ENCODE measurements around the gene IL26. TPM values are rescaled to one million over a fixed set of nuclear protein-coding genes. Genes with fewer than 3 reads are reported as not detected.
A peak's percentile ranks its signal among the peaks of the same experiment; 100 is the strongest.

The IL26 gene
- not detected for total RNA-seq

- Histone ChIP-seq H3K4me1 (peaks cover 0 to 3% (median 1%) of the 10 kb centered on the region in 4 donors), H3K27ac (no peak within 1 kb of the TSS), H3K27me3 (no peaks in the 10 kb centered on the region), H3K9me3 (no peaks in the 10 kb centered on the region), H3K36me3 (no peaks in the 10 kb centered on the region), H3K4me3 (no peak within 1 kb of the TSS)
- WGBS, 2 donors: 65 to 73% methylated on average over 8 of the region's 8 CpGs
- ATAC-seq (ENCODE audit: low FRiP score in 2 of 2) (no peak), DNase-seq (no peak)
- no peak for TF ChIP-seq POLR2AphosphoS5 (IDR thresholded peaks at IDR 0.05)
- TF ChIP-seq POLR2A (IDR thresholded peaks at IDR 0.05): no peak
- no peak for TF ChIP-seq EP300 (IDR thresholded peaks at IDR 0.05)
- TF ChIP-seq CTCF (IDR thresholded peaks at IDR 0.05): no peak
Measured at GRCh38 chr12:68225576-68226476, at the start of gene IL26. TSS of gene IL26 (minus strand) at chr12:68225810. CDS start at chr12:68225756, 54 bp downstream.

- Histone ChIP-seq H3K27ac (no peak overlapping the region), H3K27me3 (no peaks in the 10 kb centered on the region), H3K36me3 (no peaks in the 10 kb centered on the region), H3K9me3 (no peaks in the 10 kb centered on the region), H3K4me3 (no peak overlapping the region), H3K4me1 (no peaks in the 10 kb centered on the region)
- no peak for TF ChIP-seq POLR2AphosphoS5 (IDR thresholded peaks at IDR 0.05)
- TF ChIP-seq EP300 (IDR thresholded peaks at IDR 0.05): no peak
- no peak for TF ChIP-seq POLR2A (IDR thresholded peaks at IDR 0.05)
- TF ChIP-seq CTCF (IDR thresholded peaks at IDR 0.05): no peak
- DNase-seq: no peak
- no peak for ATAC-seq (ENCODE audit: low FRiP score in 2 of 2)
Measured at GRCh38 chr12:68272732-68273131, 47.1 kb upstream of the IL26 start.

GRCh38 chr12:68271346-68271745 is 45.7 kb upstream of the IL26 start:
- Histone ChIP-seq H3K4me3 (no peak overlapping the region), H3K27me3 (no peaks in the 10 kb centered on the region), H3K4me1 (no peaks in the 10 kb centered on the region), H3K27ac (no peak overlapping the region), H3K9me3 (no peaks in the 10 kb centered on the region), H3K36me3 (no peaks in the 10 kb centered on the region)
- TF ChIP-seq POLR2AphosphoS5 (IDR thresholded peaks at IDR 0.05): no peak
- TF ChIP-seq CTCF (IDR thresholded peaks at IDR 0.05): no peak
- TF ChIP-seq EP300 (IDR thresholded peaks at IDR 0.05): no peak
- no peak for TF ChIP-seq POLR2A (IDR thresholded peaks at IDR 0.05)
- ATAC-seq (ENCODE audit: low FRiP score in 2 of 2) (no peak), DNase-seq (no peak)
- WGBS, 2 donors: 55 to 64% methylated on average over 8 of the region's 8 CpGs

GRCh38 chr12:68270358-68270757 is 44.7 kb upstream of the IL26 start:
- Histone ChIP-seq H3K27ac (no peak overlapping the region), H3K4me1 (no peaks in the 10 kb centered on the region), H3K27me3 (no peaks in the 10 kb centered on the region), H3K4me3 (no peak overlapping the region), H3K36me3 (no peaks in the 10 kb centered on the region), H3K9me3 (no peaks in the 10 kb centered on the region)
- TF ChIP-seq POLR2AphosphoS5 (IDR thresholded peaks at IDR 0.05): no peak
- no peak for TF ChIP-seq POLR2A (IDR thresholded peaks at IDR 0.05)
- no peak for TF ChIP-seq CTCF (IDR thresholded peaks at IDR 0.05)
- no peak for ATAC-seq (ENCODE audit: low FRiP score in 2 of 2)
- no peak for DNase-seq
- WGBS, 2 donors: 79 to 95% methylated on average over 3 of the region's 3 CpGs

GRCh38 chr12:68269779-68270178 is 44.2 kb upstream of the IL26 start:
- no peaks in the 10 kb centered on the region for H3K36me3 ChIP-seq
- H3K9me3 ChIP-seq: no peaks in the 10 kb centered on the region

More at GRCh38 chr12:68269779-68270178, 44.2 kb upstream of the IL26 start:
- Histone ChIP-seq H3K27me3 (no peaks in the 10 kb centered on the region), H3K4me3 (no peak overlapping the region), H3K4me1 (no peaks in the 10 kb centered on the region), H3K27ac (no peak overlapping the region)
- DNase-seq: no peak
- no peak for TF ChIP-seq POLR2AphosphoS5 (IDR thresholded peaks at IDR 0.05)
- TF ChIP-seq CTCF (IDR thresholded peaks at IDR 0.05): no peak
- no peak for TF ChIP-seq POLR2A (IDR thresholded peaks at IDR 0.05)
- TF ChIP-seq EP300 (IDR thresholded peaks at IDR 0.05): no peak
- WGBS, 2 donors: 64 to 78% methylated on average over 2 of the region's 2 CpGs
- peak in 1 of 2 donors; percentile 49 for ATAC-seq (ENCODE audit: low FRiP score in 2 of 2)

Data from upper lobe of left lung (tissue), 6 donors.